ENCODE measurements around the gene SLC13A1.

Gene SLC13A1

GRCh38 chr7:123204206-123204835, 4.6 kb upstream of the SLC13A1 start:
- H3K79me2 ChIP-seq (ENCODE audit: insufficient read depth, low read depth) = no peaks in the 10 kb centered on the region
- H2AFZ ChIP-seq (ENCODE audit: low read depth) = no peak overlapping the region
- no peak overlapping the region for H3K4me3 ChIP-seq (IDR thresholded peaks at IDR 0.05; ENCODE audit: insufficient read depth, low read depth, low read length)
- H3K4me2 ChIP-seq = no peak overlapping the region
- no peaks in the 10 kb centered on the region for H3K36me3 ChIP-seq (ENCODE audit: insufficient read depth)
- no peak for TF ChIP-seq CTCF (conservative IDR thresholded peaks at IDR 0.05; ENCODE audit: low read depth, low read length)
- no peaks in the 10 kb centered on the region for H3K27me3 ChIP-seq (ENCODE audit: insufficient read depth, low read depth)
- no peak overlapping the region for H3K9ac ChIP-seq
- H3K27ac ChIP-seq = no peak overlapping the region
- H4K20me1 ChIP-seq (ENCODE audit: insufficient read depth) = no peaks in the 10 kb centered on the region
- H3K4me1 ChIP-seq (ENCODE audit: low read depth, poor library complexity, severe bottlenecking) = no peaks in the 10 kb centered on the region

- no peak overlapping the region for H3K4me2 ChIP-seq
- H3K4me1 ChIP-seq (ENCODE audit: low read depth, poor library complexity, severe bottlenecking) = peaks cover 6% of the 10 kb centered on the region
- H2AFZ ChIP-seq (ENCODE audit: low read depth) = no peak overlapping the region
- H3K9ac ChIP-seq = no peak overlapping the region
- H3K27me3 ChIP-seq (ENCODE audit: insufficient read depth, low read depth) = no peaks in the 10 kb centered on the region
- H3K27ac ChIP-seq = no peak overlapping the region
- TF ChIP-seq CTCF (conservative IDR thresholded peaks at IDR 0.05; ENCODE audit: low read depth, low read length) = no peak
- H3K79me2 ChIP-seq (ENCODE audit: insufficient read depth, low read depth) = no peaks in the 10 kb centered on the region
- H3K4me3 ChIP-seq (IDR thresholded peaks at IDR 0.05; ENCODE audit: insufficient read depth, low read depth, low read length) = no peak overlapping the region
- H4K20me1 ChIP-seq (ENCODE audit: insufficient read depth) = no peaks in the 10 kb centered on the region
- no peaks in the 10 kb centered on the region for H3K36me3 ChIP-seq (ENCODE audit: insufficient read depth)
Observed at GRCh38 chr7:123201901-123202300, 2.1 kb upstream of the SLC13A1 start.

DNA sequence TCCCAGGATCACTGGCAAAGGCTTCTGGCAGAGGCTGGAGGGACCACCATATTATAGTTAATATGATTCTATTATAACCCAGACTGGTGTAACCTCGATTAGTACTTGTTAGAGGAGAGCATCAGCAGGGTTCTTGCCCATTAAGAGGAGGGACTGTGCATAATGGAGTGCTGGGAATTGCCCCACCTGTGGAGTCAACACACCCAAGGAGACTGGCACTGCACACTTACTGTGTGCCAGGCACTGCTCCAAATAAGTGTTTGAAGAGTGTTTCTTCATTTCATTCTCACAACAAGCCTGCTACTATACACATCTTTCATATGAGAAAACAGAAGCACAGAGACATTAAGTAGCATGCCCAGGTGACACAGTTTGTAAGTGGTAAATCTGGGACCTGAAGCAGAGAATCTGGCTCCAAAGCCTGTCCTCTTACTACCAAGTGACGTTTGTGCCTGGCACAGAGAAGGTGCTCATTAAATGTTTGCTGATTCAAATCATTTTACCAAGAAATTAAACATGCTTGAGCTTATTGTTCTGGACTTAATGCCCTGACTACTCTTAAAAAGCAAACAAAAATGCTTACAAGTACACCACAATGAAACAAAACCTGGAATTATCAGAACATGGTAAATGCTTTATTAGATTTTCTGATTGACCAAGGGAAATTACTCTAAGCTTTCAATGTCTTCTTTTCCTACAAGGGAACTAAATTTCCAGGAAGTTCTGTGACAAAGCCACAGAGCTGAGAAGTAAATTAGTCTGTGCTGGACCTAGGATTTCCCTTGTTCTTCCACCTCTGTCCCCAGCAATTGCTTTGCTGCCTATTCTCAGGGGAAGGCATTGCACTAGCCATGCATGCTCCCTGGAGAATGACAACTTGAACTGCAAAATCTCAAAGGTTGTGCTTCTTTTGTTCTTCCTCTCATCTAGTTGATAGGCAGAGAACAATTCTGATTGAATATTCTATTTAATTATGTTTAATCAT, 809 bp downstream of the SLC13A1 start:
- Histone ChIP-seq H3K27me3 (ENCODE audit: insufficient read depth, low read depth) (no peaks in the 10 kb centered on the region), H3K4me2 (no peak overlapping the region), H3K27ac (no peak overlapping the region), H3K4me1 (ENCODE audit: low read depth, poor library complexity, severe bottlenecking) (peaks cover 11% of the 10 kb centered on the region), H3K36me3 (ENCODE audit: insufficient read depth) (no peaks in the 10 kb centered on the region), H2AFZ (ENCODE audit: low read depth) (no peak overlapping the region), H3K4me3 (IDR thresholded peaks at IDR 0.05; ENCODE audit: insufficient read depth, low read depth, low read length) (no peak overlapping the region), H4K20me1 (ENCODE audit: insufficient read depth) (no peaks in the 10 kb centered on the region), H3K9ac (no peak overlapping the region), H3K79me2 (ENCODE audit: insufficient read depth, low read depth) (no peaks in the 10 kb centered on the region)
- no peak for TF ChIP-seq CTCF (conservative IDR thresholded peaks at IDR 0.05; ENCODE audit: low read depth, low read length)

DNA sequence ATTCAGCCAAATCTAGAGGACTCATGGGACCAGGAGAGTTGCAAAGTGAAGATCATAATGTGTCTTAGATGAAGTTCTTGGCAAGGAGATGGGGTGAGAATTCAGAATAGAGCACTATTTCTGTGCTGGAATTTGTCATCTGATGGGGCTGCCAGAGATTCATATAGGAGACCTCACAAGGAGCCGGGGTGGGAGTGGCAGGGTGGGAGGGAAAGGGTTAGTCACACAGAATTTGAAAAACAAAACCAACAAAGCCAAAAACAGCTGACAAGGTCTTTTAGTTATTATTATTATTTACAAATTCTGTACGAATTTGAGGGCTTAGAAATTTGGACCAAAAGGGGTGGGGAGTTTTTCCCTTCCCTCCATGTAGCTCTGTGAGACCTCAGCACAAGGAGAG, 1.7 kb downstream of the SLC13A1 start:
- Histone ChIP-seq H3K4me2 (no peak overlapping the region), H3K27ac (no peak overlapping the region), H3K4me1 (ENCODE audit: low read depth, poor library complexity, severe bottlenecking) (peaks cover 19% of the 10 kb centered on the region), H3K36me3 (ENCODE audit: insufficient read depth) (no peaks in the 10 kb centered on the region), H3K79me2 (ENCODE audit: insufficient read depth, low read depth) (no peaks in the 10 kb centered on the region), H3K27me3 (ENCODE audit: insufficient read depth, low read depth) (no peaks in the 10 kb centered on the region), H3K4me3 (IDR thresholded peaks at IDR 0.05; ENCODE audit: insufficient read depth, low read depth, low read length) (no peak overlapping the region), H4K20me1 (ENCODE audit: insufficient read depth) (no peaks in the 10 kb centered on the region), H3K9ac (no peak overlapping the region), H2AFZ (ENCODE audit: low read depth) (no peak overlapping the region)
- no peak for TF ChIP-seq CTCF (conservative IDR thresholded peaks at IDR 0.05; ENCODE audit: low read depth, low read length)
